RPMI8226 (cell line): ENCODE measurements around the gene SNX1.
"Not testable (repeated sequence)": the region's sequence is repeated elsewhere in the genome, so short reads cannot be mapped to it uniquely, and the experiment has no call there.

ENCODE experiments used
- DNase-seq: peaks from one replicate; pipeline ENCODE4 v3.0.0-alpha.2; 2015

Gene SNX1

GRCh38 chr15:64120322-64120721, 24.5 kb downstream of the SNX1 start:
- not testable (repeated sequence) for DNase-seq

GRCh38 chr15:64121614-64122013, 25.8 kb downstream of the SNX1 start:
- no peak for DNase-seq

GRCh38 chr15:64122444-64122843, 26.7 kb downstream of the SNX1 start:
- no peak for DNase-seq

GRCh38 chr15:64122936-64123351, 27.2 kb downstream of the SNX1 start:
- no peak for DNase-seq

GRCh38 chr15:64125978-64126377, 30.2 kb downstream of the SNX1 start:
- no peak for DNase-seq

- no peak for DNase-seq
Measured at GRCh38 chr15:64127521-64128270, 31.9 kb downstream of the SNX1 start.

GRCh38 chr15:64130159-64130558, 34.4 kb downstream of the SNX1 start:
- no peak for DNase-seq

GRCh38 chr15:64131547-64131946, 35.8 kb downstream of the SNX1 start:
- DNase-seq, result no peak

GRCh38 chr15:64132217-64132616, 36.4 kb downstream of the SNX1 start:
- no peak for DNase-seq

- no peak for DNase-seq
Measured at GRCh38 chr15:64133623-64134344, 38.0 kb downstream of the SNX1 start.

DNA sequence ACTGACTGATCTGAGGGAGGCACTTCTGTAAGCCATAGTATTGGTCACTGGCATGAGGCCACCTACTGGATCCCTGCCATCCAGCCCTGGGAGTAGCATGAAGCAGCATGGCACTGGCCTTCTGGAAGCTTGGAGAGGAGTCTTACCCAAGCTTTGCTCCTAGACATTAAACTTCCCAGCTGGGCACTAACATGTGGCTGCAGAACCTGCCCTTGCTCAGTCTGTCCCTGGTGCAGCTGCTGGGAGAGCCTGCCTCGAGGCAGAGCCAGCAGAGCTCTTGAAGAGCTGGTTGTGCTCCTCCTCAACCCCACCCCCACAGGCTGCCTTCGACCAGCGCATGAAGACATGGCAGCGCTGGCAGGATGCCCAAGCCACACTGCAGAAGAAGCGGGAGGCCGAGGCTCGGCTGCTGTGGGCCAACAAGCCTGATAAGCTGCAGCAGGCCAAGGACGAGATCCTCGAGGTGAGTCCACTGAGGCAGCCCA, 38.6 kb downstream of the SNX1 start:
- DNase-seq, result no peak

- DNase-seq, result no peak
Measured at GRCh38 chr15:64136347-64136746, 40.6 kb downstream of the SNX1 start.

GRCh38 chr15:64137226-64137833, 41.5 kb downstream of the SNX1 start:
- peak; percentile 51 for DNase-seq

DNA sequence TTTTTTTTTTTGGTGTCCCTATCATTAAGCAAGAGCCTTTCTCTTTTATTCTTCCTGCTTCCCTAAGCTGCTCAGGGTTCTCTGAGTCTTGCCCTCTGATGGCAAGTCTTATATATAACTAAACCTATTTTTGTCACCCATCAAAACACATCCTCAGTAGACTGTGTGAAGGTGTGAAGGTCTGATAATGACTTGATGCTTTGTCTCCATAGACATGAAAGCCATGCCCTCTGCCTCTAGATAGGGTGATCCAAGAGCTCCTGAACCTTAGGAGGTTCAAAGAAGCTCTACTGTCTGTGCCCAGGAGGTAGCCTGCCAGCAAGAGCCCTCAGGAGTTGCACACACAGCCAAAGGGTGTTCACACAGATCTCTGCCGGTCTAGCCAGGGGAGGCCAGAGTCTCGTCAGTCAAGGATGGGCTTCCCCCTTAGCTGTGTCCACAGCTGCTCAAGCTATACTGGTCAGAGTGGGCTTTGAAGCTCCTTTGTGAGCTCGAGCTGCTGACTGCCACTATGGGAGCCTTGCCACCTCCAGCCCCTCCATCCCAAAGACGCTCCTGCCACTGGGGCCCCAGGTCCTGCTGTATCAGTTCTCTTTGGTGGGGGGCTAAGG, 42.7 kb downstream of the SNX1 start:
- no peak for DNase-seq

DNA sequence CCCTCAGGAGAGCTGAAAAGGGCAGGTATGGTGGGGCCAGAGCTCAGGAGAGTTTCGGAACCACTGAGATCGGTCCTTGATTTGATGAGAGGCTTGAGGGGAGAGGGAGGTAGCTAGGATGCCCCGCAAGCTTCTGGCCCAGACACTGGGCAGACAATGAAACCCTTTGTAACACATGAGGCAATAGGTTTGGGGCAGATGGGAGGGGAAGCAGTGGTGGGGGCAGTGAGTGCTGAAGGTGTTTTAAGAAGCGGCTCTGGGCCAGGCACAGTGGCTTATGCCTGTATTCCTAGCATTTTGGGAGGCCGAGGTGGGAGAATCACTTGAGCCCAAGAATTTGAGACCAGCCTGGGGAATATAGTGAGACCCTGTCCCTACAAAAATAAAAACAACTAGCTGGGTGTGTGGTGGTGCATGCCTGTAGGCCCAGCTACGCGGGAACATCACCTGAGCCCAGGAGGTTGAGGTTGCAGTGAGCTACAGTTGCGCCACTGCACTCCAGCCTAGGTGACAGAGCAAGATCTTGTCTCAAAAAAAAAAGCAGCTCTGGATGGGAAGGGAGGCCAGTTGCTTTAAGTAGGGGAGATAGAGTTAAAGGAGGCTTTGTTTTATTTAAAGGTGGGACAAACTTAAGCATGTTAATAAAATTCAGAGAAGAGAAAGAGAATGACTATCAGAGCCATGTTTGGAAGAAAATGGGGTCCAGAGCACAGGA, 46.2 kb downstream of the SNX1 start:
- DNase-seq, result no peak

GRCh38 chr15:64143276-64143675, 47.5 kb downstream of the SNX1 start:
- DNase-seq, result no peak

DNA sequence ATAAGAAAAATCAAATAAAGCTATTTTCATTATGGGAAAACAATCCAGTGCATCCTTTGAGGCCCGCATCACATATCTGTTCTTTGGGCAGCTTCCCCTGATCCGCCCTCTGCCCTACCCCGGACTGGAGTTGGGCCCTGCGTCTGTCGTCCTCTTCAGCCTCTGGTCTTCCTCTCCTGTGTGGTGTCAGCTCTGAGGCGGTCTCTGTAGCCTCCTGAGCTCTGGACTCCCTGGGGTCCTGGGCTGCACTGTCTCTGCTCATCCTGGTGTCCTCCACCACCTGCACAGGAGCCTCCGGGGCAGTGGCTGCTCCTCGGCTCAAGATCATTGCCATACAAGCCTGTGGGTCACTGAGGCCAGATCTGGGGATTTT, 48.4 kb downstream of the SNX1 start:
- DNase-seq, result no peak

GRCh38 chr15:64144565-64145281, 48.9 kb downstream of the SNX1 start:
- DNase-seq, result no peak

DNA sequence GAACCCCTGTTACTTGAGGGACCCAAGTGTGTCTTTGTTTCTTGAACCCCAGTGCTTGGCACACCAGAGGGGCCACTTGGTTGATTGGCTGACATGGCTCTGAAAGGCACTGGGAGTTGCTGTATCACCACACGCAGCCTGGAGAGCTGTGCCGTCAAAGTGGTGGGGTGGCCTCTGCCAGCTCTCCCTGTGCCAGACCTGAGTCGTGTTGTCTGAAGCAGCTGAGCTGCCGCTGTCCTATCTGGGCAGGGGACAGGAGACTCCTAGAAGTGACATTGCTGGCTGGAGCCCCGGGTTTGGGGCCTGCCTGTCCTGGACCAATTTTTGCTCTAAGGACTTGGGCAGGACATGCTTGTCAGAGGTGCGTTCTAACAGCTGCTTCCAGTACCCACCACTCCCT, 50.3 kb downstream of the SNX1 start:
- DNase-seq, result no peak

DNA sequence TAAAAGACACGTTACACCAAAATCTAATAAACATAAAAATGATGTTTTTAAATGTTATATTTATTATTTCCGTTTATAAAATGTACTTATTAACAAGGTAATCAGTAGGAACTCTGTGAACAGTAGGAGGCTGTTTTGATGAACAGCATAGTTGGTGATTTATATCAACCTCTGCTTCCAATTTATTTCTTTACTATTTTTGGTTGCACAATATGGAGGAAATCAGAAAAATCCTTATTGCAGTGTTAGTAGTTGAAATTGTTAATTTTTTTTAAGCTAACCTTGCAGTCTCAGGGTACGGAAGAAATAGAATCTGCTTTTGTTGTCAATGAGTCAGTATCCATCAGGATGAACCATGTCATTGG, 50.7 kb downstream of the SNX1 start:
- no peak for DNase-seq

DNA sequence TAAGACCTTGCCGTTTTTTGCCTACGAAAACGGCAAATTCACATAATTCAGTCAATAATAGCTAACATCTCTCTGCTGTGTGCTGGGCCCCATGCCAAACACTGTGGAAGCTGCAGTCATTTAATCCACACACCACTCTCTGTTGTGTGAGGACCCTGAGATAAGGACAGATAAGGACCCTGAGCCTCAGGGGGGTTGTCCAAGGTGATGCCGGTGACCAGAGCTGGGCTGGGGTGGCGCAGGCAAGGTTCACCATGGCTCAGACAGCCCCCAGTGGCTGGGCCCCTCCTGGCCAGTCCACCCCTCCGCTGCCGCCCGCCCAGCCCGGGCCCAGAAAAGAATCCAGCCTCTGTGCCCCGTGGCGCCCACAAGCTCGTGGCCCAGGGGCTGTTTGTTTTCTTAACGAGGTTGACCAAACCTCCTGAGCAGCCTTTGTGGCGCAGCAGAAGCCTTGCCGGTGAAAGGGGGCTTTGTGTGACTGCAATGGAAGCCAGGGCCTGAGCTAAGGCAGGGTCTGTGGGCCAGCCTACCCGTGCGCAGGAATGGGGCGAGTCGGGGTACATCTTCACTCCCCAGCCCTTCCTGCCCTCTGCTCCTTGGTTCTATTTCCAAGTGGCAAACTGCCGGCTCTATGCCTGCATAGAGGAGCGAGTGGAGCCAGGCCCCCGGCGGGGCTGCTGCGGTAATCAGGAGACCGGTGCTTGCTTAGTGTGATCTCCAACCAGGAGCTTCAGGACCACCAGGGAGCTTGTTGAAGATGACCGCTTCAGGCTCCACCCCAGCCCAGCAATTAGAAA, 51.3 kb downstream of the SNX1 start:
- DNase-seq, result no peak
